GM19455 (cell line): ENCODE data around the gene STXBP1.

Source experiments
- ATAC-seq: cut with Tn5 transposase; IDR thresholded peaks from one replicate; pipeline ENCODE4 v1.9.1; 2021; ENCODE audit not compliant: unreplicated experiment

STXBP1 gene

DNA sequence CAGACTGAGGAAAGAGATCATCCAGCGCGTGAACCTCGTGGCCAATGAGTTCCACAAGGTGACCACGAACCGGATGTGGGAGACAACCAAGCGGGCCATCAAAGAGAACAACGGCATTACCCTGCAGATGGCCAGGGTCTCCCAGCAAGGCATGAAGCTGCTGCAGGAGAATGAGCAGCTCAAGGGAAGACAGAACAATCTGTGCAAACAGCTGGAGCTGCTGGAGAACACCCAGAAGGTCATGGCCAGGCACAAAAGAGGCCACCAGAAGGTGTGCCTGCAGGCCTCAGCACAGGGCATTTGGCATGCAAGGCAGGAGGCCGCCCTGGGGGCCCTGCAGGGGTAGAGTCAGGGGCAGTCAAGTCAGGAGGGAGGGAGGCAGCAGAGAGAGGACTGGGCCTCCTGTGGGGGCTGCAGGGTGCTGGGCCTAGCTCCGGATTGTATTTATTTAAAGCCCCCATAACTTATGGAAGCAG is 99.2 kb downstream of the STXBP1 start:
- ATAC-seq: no peak

DNA sequence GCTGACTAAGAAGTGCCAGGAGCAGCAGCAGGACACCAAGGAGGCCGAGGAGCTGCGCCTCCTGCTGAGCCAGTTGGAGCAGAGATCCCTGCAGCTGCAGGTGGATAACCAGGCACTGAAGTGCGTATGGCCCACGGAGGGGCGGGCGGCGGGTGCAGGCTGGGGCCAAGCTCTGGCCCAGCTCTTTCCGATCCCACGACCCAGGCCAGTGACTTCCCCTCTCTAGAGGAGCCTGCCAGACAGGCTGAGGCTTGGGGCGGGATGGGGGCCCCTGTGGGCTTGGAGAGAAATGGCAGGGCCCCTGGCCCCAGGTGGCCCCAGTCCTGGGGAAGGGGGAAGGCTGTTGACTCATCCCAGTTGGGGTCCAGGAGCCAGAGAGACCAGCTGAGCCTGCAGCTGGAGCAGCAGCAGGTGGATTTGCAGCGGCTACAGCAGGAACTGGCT is 99.8 kb downstream of the STXBP1 start:
- ATAC-seq: no peak

DNA sequence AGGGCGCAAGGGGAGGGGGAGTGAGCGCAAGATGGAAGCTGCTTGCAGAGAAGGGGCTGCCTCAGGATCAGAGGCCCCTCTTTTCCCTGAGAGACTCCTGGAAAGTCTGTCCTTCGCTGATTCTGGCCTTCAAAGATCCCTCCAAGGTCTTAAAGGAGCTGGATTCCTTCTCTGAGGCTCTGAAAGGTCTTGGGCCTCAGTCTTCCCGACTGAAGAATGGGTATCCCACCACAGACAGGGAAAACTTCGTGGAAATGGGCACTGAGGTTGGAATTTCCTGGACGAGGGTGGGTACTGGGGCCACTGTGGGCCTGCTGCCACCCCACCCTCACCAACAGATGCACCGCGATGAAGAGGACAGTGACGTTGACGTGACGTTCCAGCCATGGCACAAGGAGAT is 100.3 kb downstream of the STXBP1 start:
- ATAC-seq: no peak

DNA sequence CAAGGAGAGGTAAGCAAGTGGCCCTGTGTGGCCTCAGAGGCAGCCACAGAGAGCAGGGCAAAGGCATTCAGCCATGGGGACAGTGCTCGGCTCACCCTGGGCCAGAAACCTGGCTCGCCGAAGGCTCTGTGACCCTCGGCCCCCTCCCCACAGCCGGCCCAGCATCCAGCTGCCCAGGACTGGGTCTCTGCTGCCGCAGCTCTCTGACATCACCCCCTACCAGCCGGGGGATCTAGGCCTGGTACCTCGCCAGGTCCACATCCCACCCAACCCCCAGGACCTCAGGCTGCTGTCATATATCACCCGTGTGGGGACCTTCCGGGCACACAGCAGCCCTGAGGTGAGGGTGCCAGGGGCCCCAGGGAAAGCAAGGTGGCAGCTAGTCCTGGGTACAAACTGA is 100.8 kb downstream of the STXBP1 start:
- ATAC-seq: no peak

DNA sequence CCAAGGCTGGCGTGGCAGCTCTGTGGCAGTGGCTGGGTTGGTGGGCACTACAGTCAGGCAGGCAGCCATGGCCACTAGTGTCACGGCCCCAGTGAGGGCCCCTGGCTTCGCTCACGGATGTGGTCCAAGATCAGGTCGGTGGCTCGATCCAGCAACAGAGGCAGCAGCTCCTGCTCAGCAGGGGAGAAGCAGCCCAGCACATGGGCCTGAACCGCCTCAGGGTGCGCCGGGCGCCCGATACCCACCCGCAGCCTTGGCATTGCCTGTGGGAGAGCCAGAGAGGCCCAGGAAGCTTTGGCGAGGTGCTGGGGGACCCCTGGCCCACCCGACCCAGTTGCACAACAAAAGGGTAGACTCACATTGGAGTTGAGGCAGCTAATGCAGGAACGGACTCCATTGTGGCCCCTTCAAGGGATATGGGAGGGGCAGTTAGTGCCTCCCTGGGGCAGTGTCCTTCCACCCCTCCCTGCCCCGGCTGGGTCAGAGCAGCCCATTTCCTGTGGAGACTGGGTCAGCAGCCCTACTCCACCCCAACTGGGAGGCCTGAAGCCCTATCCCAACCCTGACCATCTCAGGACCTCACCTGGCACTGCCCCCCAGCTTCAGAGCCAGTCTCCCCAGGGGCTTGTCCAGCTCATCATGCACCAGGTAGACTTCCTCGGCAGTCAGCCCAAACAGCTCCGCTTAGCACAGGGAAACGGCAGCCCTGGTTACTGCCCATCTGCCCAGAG is 102.1 kb downstream of the STXBP1 start:
- ATAC-seq: no peak

DNA sequence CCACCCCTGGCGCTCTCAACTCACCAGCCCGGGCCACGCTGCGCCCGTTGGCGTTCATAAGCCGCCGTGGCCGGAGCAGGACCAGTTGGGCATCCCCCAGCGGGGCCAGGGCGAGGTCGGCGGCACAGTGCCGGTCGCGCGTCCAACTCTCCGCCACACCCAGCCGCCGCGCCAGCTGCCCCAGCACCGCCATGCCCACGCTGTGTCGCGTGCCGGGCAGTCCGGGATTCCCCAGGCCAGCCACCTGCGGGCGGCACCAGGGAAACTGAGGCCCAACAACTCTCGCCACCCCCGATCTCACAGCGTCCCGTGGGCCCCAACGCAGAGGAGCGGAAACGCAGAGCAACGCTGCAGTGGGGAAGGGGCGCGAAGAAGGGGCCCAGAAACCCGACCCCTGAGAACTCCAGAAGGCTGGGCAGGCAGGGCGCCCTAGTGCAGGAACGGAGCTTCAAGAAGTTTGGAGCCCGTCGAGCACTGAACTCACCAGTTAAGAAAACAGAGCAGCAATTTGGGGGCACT is 102.9 kb downstream of the STXBP1 start:
- peak; percentile 10 for ATAC-seq

DNA sequence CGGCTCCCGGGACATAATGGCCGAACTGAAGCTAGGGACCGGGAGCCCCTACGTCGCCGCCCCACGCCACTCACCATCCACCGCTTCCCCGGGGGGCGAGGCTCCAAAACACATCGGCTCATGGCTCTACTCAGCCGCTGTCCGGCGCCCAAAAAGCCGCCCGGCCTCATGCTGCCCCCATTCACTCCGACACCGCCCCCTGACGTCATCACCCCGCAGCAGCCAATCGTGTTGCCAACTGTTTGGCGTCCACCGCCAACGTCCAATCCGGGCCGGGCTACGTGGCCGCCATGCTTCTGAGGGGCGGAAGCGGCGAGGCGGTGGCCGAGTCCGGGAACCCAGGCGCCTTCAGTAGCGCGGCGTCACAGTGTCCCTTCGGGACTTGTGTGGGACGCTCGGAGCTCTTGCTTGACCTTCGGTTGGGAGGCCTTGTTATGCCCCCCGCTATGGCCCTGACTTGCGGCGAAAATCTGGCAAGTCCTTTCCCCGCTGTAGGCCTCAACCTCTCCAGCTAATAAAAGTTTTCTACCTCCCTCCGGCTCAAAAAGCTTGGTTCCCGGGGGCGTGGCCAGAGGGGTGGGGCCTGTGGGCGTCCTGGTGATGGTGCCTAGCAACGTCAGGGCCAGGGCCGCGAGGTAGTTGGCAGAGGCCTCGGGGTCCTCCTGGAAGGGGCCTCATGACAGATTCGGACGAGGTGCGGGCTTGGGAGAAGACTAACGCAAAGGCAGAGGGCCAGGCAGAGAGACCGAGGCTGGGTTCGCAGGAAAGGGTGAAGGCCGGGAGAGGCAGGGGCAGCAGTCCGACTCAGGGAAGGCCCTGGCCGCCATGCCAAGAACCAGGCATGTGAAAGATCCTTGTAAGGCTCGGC is 103.6 kb downstream of the STXBP1 start, which contains the start of the genes PTRH1 and TTC16:
TSS of gene PTRH1 (minus strand) at position 194 of the 868 bp plus-strand sequence. CDS start at position 170, 24 bp downstream.
TSS of gene TTC16 (plus strand) at position 610 of the 868 bp plus-strand sequence. CDS start at position 677, 67 bp downstream.
- peak; percentile 94 for ATAC-seq

DNA sequence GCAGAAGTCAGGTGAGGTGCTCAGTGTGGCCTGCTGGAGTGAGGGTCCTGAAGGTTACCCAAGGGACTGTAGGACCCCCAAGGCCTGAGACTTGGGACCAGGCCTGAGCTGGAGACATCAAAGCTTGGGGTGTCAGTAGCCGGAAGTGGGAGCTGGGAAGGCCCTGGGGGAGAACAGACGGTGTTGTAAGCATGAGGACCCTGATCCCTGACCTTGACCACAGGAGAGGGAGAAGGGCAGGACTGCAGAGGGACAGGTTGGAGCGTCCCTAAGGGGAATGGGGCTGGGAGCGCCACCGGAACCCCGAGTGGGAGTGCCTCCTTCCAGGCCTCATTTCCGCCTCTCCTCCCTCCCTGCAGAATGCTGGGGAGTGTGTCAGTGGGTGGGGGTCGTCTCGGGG is 104.3 kb downstream of the STXBP1 start:
- no peak for ATAC-seq

DNA sequence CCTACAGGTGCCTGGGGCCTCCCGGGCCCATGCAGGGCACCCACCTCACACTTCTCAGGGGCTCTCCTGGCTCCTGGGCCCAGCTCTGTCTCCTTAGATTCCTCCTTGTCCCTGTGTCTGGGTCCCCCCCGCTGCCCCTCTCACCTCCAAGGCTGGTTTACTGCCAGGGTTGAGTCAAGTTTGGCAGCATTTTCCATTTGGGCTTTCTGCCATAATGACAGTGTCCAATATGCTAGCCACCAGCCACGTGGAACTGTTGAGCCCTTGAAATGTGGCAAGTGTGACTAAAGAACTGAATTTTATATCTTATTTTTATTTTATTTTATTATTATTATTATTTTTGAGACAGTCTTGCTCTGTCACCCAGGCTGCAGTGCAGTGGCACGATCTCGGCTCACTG is 105.7 kb downstream of the STXBP1 start:
- no peak for ATAC-seq

DNA sequence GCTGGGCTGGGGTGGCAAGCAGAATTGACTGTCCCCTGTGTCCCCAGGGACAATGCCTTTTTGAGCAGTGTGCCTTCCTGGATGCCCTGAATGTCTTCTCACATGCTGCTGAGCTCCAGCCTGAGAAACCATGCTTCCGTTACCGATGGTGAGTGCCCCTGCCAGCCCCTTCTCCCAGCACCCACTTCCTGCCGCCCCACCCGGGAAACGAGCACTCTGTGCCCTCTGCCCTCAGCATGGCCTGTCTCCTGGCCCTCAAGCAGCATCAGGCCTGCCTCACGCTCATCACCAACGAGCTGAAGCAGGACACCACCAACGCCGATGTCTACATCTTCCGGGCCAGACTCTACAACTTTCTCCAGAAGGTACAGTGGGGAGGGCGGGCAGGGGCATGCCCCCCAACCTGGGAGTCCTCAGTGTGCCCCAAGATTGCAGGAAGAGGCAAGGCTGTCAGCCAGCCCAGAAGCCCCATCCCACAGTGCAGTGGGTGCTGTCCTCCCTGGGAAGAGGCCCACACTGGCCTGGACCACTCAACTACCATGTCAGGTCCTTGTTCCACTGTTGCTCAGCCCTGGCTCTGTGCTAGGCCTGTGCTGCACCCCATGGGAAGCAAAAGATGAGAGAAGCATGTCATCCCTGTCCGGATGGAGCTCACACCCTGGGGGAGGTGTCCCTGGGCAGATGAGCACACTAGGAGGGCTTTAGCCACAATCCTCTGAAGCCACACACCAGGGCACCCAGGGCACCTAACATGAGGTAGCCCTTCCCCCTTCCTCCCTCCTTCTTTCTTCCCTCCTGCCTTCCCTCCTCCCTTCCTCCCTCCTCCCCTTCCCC is 108.2 kb downstream of the STXBP1 start:
- ATAC-seq: no peak

DNA sequence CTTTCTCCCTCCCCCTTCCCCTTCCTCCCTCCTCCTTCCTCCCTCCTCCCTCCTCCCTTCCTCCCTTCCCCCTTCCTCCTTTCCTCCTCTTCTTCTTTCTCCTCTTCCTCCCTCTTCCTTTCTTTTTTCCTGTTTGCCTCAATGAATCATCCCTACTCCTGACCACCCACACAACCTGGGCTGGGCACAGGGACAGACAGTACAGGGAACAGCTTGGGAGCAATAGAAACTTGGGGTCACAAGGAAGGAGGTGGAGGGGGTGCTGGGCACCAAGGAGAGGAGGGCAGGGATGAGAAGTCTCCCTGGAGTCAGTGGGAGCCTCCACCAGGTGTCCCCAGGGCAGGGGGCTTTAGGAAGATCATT is 108.8 kb downstream of the STXBP1 start:
- no peak for ATAC-seq

DNA sequence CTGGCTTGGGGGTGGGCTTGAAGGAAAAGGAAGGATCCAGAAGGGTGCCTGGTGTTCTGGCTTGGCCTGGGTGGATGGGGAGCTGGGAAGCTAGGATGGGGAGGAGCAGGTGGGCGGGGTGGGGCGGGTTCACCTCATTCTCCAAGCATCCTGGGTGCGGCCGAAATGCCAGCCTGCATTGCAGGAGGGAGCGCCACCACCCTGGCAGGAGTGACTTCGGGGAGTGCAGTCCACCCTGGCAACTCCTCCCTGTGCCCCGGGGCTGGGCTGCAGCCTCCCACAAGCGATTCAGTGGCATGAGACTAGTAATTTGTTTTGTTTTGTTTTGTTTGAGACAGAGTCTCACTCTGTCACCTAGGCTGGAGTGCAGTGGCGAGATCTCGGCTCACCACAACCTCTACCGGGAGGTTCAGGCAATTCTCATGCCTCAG is 109.3 kb downstream of the STXBP1 start:
- ATAC-seq: no peak

DNA sequence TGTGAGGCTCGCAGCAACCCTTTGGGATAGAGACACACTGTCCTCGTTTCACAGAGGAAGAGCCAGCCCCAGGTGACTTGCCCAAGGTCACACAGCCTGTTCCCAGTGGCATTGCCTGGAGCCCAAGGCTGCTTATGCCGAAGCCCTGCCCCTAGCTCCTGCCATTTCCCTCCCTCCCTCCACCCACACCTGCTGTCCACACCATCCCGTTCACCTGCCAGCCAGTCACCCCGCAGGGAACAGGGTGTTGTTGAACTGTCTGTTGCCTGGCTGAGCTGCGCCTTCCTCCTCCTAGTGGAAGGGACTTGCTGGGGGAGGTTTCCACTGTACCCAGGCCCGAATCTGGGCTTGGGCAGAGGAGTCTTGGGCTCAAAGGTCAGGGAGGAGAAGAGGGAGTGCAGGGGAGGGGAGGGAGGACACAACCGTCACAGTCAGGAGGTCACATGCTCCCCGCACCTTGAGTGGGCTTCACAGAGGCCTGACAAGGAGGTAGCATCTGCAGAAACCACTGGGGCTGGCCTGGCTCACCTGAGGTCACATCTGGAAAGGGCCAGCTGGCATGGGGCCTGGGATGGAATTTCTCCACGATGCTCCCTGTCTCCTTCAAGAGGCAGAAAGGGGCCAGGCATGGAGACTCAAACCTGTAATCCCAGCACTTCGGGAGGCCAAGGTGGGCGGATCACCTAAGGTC is 110.1 kb downstream of the STXBP1 start:
- ATAC-seq: no peak

DNA sequence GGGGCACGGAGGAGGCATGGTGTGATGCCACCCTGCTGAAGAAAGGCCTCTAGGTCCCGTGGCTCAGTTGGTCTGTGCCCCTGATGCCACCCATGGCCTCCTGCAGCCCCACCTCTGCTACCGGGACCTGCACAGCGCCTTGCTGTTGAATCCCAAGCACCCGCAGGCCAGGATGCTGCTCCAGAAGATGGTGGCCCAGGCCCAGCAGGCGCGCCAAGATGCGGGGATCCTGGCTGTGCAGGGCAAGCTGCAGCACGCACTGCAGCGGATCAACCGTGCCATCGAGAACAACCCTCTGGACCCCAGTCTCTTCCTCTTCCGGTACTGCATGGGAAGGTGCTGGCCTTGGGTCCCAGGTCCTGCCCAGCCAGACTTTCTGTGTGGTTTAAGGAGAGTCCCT is 110.9 kb downstream of the STXBP1 start:
- ATAC-seq: no peak

DNA sequence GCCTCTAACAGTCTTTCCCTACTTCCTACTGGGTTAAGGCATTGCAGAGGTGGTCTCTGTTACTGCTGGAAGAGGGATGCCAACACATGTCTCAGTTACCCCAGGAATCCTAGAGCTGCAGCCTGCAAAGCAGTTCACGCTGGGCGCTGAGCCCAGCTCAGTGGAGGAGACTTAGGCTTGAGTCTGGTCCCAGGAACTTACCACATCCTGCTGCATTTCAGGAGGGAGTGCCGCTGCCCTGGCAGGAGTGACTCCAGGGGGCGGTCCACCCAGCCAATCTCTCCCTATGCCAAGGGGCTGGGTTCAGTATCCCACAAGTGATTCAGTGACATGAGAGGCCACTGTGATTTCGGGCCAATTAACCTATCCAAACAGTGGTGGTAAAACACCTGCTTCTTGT is 111.4 kb downstream of the STXBP1 start:
- ATAC-seq: no peak

DNA sequence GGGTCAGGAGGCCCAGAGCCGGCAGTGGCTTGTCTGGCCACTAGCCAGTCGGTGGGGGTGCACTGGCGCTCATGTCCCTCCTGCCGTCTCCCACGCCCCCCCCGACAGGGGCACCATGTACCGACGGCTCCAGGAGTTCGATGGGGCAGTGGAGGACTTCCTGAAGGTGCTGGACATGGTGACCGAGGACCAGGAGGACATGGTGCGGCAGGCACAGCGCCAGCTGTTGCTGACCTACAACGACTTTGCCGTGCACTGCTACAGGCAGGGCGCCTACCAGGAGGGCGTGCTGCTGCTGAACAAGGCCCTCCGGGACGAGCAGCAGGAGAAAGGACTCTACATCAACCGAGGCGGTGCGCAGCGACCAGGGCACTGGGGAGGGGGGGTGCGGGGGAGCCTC is 111.9 kb downstream of the STXBP1 start:
- ATAC-seq: no peak

DNA sequence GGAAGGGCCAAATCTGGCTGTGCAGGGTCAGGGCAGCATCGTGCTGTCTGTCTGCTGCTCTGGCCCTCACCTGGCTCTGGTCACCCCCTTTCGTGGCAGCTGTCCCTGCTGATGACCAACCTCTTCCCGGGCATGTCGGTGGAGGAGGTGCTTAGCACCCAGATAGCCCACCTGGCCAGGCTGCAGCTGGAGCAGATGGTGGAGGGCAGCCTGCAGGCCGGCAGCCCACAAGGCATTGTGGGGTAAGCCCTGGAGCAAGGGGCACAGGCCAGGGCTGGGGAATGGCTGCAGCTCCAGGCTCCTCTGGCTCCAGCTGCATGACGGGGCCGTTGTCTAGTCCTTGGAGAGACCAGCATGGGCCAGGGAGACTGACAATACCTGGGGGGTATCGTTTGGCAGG is 114.8 kb downstream of the STXBP1 start:
- ATAC-seq: no peak

DNA sequence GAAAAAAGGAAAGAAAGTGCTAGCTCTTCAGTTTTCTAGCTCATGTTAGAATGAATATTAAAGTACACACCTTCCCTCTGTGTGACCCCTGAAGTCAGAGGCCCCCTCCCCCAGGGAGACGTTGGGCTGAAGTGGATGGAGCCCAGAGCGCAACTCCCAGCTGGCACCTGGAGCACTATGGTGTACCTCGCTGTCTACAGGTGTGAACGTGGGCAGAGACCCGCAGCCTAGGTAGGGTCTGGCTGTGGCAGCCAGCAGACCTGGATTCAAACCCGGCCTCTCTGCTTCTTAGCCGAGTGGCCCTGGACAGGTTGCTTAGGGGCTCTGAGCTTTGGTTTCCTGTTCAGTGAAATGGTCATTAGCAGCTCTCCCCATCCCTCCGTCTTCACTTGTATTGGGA is 116.7 kb downstream of the STXBP1 start:
- ATAC-seq: no peak

DNA sequence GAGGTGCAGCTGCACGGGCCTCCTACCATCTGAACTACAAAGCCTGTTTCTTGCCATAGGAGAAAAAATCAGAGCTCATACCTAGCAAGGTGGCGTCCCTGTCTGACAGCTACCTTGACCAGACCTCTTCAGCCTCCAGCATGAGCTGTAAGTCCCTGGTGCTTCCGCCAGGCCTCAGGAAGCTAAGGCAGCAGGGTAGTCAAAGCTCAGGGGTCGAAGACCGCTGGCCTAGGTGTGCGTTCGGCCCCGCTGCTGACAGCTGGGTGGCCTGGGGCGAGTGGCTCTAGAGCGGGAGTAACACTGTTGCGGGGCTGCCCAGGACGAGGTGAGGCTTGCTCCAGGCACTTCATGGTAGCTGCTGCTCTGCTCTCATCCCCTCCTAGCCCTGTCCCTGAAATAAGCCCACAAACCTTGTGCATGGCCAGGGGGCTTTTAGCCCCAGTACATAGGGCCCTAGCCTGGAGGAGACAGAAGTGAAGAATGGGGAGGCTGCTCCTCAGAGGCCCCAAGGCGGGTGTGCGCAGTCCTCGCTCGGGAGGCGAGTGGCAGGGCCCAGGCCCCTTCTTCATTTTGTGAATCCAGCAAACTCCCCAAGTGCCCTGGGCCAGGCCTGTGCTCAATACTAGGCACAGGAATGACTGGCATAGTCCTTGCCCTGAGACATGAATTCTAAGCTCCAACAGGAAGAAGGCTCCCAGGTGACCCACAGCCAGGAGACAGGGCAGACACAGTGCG is 117.6 kb downstream of the STXBP1 start:
- ATAC-seq: no peak

DNA sequence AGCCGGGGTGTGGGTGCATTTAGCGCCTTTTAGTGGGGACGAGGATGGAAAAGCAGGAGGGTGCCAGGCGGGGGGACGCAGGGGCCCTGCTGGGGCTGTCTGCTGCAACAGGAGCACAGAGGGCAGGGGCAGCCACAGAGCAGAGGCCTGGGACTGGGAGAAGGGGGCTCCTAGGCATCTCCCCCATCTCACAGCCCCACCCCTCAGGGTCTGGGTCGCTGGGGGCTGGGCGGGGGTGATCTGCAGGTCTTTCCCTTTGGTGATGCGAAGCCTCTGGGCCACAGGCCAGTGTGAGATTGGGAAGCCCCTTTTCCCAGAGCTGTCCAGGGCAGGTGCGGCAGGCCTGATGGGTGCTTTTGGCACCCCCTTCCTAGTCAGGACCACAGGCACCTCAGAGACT is 118.2 kb downstream of the STXBP1 start:
- no peak for ATAC-seq
